A549 (cell line): ENCODE data around the gene STEAP1.

Experiments
- CEBPB ChIP-seq, 2 experiments: fragments of >200 bp in 1 of 2; sonication (Bioruptor Twin) in 1 of 2; formaldehyde crosslinking in 1 of 2; IDR thresholded peaks; 2 replicates each; pipeline ENCODE4 v1.6.1; 2012 to 2016
- CHD4 ChIP-seq: fragments of 200-600 bp; sonication (generic); IDR thresholded peaks from 2 replicates; pipeline ENCODE4 v1.6.1; 2016; ENCODE audit warnings: antibody characterized with exemption, mild to moderate bottlenecking, borderline replicate concordance
- EHMT2 ChIP-seq: fragments of 200-600 bp; sonication (generic); IDR thresholded peaks from 2 replicates; pipeline ENCODE4 v1.6.1; 2016; ENCODE audit warnings: antibody characterized with exemption, low read depth, mild to moderate bottlenecking, moderate library complexity
- HOXB5 ChIP-seq: fragments of 250-450 bp; sonication (Bioruptor Pico); IDR thresholded peaks from 2 replicates; pipeline ENCODE4 v1.5.0; 2020; ENCODE audit warnings: mild to moderate bottlenecking, moderate library complexity
- JUN ChIP-seq, 2 experiments: fragments of >200 bp; sonication (Bioruptor Twin); formaldehyde crosslinking; IDR thresholded peaks; 2 replicates in 1 of 2; 3 replicates in 1 of 2; pipeline ENCODE4 v1.6.1; 2016 to 2017
- KDM1A ChIP-seq: fragments of 200-600 bp; sonication (generic); IDR thresholded peaks from 2 replicates; pipeline ENCODE4 v1.6.1; 2016; ENCODE audit warnings: low read depth, mild to moderate bottlenecking
- POLR2A ChIP-seq: IDR thresholded peaks from 2 replicates; pipeline ENCODE4 v1.6.1; 2012; ENCODE audit warnings: mild to moderate bottlenecking, low read length
- POLR2AphosphoS2 ChIP-seq: conservative IDR thresholded peaks from 2 replicates; pipeline ENCODE4 v1.6.1; 2012; ENCODE audit warnings: low read length, improper control_type of control experiment, inconsistent platforms
- RARB ChIP-seq: fragments of 250-450 bp; sonication (Bioruptor Pico); IDR thresholded peaks from 2 replicates; pipeline ENCODE4 v1.8.0; 2021; ENCODE audit warnings: mild to moderate bottlenecking, moderate library complexity
- SREBF2 ChIP-seq: fragments of 450-650 bp; IDR thresholded peaks from 2 replicates; pipeline ENCODE4 v1.6.1; 2014; ENCODE audit warnings: mild to moderate bottlenecking, moderate library complexity
- ZFP36 ChIP-seq: fragments of 450-650 bp; IDR thresholded peaks from 2 replicates; pipeline ENCODE4 v1.6.1; 2014; ENCODE audit warnings: borderline replicate concordance; ENCODE audit not compliant: partially characterized antibody
- ZNF302 ChIP-seq: fragments of 250-450 bp; sonication (Bioruptor Pico); IDR thresholded peaks from 2 replicates; pipeline ENCODE4 v1.9.0; 2021; ENCODE audit warnings: inconsistent platforms, mild to moderate bottlenecking, moderate library complexity
- TF ChIP-seq, protein P1 (sequence below): fragments of >200 bp; sonication (Bioruptor Twin); formaldehyde crosslinking; IDR thresholded peaks from 3 replicates; pipeline ENCODE4 v1.5.1; 2016
- TF ChIP-seq, protein P2 (sequence below): fragments of 200-600 bp; sonication (generic); IDR thresholded peaks from 2 replicates; pipeline ENCODE4 v1.6.1; 2016; ENCODE audit warnings: antibody characterized with exemption, mild to moderate bottlenecking, moderate library complexity

DNA sequence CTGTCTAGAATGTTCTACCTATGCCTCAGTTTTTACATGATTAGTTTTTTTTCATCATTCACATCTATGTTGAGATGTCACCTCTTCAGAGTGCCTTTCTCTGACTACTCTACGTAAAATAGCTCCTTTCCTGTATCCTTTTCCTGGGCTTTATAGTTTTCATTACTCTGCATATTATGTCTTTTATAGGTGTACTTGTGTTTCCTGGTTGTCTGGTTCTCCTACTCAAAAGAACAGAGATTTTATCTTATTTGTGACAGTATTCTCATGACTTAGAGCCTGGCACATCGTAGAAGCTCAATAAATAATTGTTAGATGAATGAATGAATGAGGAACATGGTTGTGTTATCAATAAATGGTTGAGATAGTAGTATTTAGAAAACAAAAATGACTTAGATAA, 17.9 kb downstream of the STEAP1 start:
- TF ChIP-seq POLR2AphosphoS2 (no peak), POLR2A (no peak), CEBPB (IDR thresholded peaks at IDR 0.05) (no peak), JUN (IDR thresholded peaks at IDR 0.05) (no peak), HOXB5 (CRISPR knock-in tag) (no peak), ZNF302 (CRISPR knock-in tag) (no peak), ZFP36 (no peak), KDM1A (no peak), CHD4 (no peak), SREBF2 (no peak), EHMT2 (no peak), RARB (CRISPR knock-in tag) (no peak)
- TF ChIP-seq, protein P1, sequence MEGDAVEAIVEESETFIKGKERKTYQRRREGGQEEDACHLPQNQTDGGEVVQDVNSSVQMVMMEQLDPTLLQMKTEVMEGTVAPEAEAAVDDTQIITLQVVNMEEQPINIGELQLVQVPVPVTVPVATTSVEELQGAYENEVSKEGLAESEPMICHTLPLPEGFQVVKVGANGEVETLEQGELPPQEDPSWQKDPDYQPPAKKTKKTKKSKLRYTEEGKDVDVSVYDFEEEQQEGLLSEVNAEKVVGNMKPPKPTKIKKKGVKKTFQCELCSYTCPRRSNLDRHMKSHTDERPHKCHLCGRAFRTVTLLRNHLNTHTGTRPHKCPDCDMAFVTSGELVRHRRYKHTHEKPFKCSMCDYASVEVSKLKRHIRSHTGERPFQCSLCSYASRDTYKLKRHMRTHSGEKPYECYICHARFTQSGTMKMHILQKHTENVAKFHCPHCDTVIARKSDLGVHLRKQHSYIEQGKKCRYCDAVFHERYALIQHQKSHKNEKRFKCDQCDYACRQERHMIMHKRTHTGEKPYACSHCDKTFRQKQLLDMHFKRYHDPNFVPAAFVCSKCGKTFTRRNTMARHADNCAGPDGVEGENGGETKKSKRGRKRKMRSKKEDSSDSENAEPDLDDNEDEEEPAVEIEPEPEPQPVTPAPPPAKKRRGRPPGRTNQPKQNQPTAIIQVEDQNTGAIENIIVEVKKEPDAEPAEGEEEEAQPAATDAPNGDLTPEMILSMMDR, result no peak
- TF ChIP-seq, protein P2, sequence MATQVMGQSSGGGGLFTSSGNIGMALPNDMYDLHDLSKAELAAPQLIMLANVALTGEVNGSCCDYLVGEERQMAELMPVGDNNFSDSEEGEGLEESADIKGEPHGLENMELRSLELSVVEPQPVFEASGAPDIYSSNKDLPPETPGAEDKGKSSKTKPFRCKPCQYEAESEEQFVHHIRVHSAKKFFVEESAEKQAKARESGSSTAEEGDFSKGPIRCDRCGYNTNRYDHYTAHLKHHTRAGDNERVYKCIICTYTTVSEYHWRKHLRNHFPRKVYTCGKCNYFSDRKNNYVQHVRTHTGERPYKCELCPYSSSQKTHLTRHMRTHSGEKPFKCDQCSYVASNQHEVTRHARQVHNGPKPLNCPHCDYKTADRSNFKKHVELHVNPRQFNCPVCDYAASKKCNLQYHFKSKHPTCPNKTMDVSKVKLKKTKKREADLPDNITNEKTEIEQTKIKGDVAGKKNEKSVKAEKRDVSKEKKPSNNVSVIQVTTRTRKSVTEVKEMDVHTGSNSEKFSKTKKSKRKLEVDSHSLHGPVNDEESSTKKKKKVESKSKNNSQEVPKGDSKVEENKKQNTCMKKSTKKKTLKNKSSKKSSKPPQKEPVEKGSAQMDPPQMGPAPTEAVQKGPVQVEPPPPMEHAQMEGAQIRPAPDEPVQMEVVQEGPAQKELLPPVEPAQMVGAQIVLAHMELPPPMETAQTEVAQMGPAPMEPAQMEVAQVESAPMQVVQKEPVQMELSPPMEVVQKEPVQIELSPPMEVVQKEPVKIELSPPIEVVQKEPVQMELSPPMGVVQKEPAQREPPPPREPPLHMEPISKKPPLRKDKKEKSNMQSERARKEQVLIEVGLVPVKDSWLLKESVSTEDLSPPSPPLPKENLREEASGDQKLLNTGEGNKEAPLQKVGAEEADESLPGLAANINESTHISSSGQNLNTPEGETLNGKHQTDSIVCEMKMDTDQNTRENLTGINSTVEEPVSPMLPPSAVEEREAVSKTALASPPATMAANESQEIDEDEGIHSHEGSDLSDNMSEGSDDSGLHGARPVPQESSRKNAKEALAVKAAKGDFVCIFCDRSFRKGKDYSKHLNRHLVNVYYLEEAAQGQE, result no peak
